HG03060 (cell line): ENCODE results near the gene ZNF618.
A peak's percentile ranks its signal among the peaks of the same experiment; 100 is the strongest.

Experiments used
- ATAC-seq: cut with Tn5 transposase; IDR thresholded peaks from one replicate; pipeline ENCODE4 v1.9.1; 2021; ENCODE audit warnings: low read depth, moderate number of reproducible peaks; ENCODE audit not compliant: unreplicated experiment

Gene ZNF618

DNA sequence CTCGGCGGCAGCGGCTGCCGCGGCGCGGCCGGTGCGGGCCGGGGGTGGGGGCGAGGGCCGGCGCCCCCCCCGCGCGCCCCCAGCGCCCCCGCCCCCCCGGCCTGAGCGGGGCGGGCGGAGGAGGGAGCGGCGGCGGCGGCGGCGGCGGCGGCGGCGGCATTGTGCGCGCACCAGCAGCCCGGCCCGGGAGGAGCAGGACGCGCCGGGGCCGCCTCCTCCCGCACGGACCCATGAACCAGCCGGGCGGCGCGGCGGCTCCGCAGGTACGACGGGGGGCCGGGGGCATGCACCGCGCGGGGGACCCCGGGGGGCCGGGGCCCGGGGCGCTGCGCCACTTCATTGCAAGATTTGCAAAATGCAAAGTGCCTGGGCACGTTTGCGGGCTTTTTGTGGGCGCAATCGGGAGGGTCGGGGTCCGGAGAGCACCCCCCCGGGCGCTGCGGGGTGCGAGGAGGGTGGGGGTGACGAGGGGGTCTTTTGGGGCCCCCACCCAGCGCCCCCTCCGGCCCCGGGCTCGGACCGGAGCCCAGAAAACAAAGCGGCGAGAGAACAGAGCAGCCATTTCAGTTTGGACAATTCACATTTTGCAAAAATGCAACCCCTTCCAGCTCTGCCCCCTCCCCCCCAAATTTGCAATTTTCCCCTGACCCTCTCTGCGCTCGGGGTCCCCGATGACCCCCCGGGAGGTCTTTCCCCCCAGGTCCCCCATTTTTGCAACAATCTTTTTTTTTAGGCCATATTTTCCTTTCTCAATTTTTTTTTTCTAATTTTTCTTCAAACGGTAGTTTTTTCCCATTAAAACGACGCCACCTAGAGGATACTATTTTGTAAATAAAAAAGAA, at the start of gene ZNF618:
ZNF618 (plus strand) TSS at position 159 of the 842 bp plus-strand sequence; CDS start at position 231, 72 bp downstream.
- ATAC-seq: no peak

GRCh38 chr9:113828221-113828620, 47.9 kb upstream of the ZNF618 start:
- no peak for ATAC-seq

GRCh38 chr9:113837334-113837733, 38.8 kb upstream of the ZNF618 start:
- ATAC-seq: no peak

- ATAC-seq: no peak
These were observed 34.0 kb upstream of the ZNF618 start for GRCh38 chr9:113842086-113842485.

DNA sequence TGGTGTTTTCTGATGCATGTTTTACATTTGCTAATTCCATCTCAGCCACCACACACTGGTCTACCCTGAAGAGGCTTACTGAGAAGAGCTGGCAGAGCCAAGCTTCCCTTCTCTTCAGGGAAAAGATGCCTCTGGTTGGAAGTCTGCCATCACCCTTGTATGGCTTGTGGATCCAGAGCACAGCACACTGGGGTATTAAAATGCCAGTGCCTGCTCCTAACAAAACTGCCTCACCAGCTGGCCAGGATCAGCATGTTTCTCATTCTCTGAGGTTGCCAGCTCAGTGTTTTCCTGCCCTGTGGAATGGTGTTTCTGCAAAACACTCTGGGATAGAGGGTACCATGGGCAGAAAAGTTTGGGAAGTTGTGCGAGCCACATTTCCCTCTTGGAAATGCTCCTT, 31.6 kb upstream of the ZNF618 start:
- no peak for ATAC-seq

- no peak for ATAC-seq
These were observed 24.8 kb upstream of the ZNF618 start for GRCh38 chr9:113851359-113851758.

DNA sequence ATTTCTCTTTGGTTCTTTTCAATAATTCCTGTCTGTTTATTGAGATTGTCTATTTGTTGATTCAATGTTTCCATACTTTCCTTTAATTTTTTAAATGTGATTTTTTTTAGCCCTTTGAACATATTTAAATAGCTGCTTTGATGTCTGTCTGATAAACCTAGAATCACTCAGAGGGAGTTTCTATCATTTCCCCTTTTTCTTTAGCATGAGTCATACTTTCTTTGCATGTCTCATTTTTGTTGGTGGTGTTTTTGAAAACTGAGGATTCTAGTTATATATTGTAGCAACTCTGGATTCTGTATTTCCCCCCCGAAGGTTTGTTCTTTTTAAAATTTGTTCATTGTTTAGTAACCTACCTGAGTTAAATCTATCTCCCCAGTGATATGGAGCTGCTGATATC, 24.2 kb upstream of the ZNF618 start:
- ATAC-seq: no peak

GRCh38 chr9:113853333-113853732, 22.8 kb upstream of the ZNF618 start:
- ATAC-seq: no peak

- no peak for ATAC-seq
These were observed 21.8 kb upstream of the ZNF618 start for GRCh38 chr9:113854310-113854709.

GRCh38 chr9:113857875-113858274, 18.2 kb upstream of the ZNF618 start:
- ATAC-seq: peak; percentile 79

GRCh38 chr9:113858282-113858681, 17.8 kb upstream of the ZNF618 start:
- peak; percentile 19 for ATAC-seq

GRCh38 chr9:113863345-113863744, 12.8 kb upstream of the ZNF618 start:
- ATAC-seq: no peak

DNA sequence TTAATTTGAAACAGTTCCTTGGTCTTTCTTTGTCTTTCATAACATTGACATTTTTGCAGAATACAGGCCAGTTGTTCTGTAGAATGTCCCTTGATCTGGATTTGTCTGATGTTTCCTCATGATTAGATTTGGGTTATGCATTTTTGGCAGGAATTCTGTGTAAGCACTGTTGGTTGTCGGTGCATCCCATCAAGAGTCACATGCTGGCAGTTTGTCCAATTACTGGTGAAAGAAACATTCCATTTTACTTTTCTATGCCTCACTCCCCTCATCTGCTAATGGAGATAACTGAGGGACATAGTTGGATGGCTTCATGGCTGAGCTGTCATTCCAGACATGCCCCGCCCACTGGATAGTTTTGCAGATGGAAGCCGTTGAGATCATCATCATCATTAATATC, 7.6 kb upstream of the ZNF618 start:
- ATAC-seq: no peak

DNA sequence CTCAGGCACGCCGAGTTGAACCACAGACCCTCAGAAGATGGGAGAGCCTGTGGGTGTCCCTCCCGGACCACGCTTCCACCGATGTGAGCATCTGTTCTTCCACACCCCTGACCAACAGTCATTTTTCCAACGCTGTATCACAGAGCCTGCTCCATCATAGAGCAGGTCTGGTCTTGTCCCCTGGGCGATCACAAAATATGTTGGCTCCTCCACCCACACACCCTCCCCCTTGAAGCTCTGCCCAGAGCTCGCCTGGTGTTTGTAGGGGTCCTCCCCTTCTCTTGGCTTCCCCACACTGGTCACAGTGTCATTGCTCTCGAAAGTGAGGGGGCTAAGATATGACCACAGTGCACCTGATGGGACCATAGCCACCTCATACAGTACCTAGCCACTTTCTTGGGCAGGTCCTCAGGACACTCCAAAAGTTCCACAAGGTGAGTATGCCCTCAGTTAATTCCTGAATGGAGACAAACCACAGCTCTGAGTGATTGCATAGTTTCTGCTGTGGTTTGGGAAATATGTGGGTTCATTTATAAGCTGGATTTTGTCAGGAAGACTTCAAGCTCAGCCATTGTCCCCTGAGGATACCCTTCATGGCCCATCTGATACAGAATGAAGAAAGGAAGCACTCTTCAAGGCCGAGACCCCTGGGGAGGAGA, 3.5 kb upstream of the ZNF618 start:
- no peak for ATAC-seq

GRCh38 chr9:113873446-113873845, 2.7 kb upstream of the ZNF618 start:
- ATAC-seq: no peak

DNA sequence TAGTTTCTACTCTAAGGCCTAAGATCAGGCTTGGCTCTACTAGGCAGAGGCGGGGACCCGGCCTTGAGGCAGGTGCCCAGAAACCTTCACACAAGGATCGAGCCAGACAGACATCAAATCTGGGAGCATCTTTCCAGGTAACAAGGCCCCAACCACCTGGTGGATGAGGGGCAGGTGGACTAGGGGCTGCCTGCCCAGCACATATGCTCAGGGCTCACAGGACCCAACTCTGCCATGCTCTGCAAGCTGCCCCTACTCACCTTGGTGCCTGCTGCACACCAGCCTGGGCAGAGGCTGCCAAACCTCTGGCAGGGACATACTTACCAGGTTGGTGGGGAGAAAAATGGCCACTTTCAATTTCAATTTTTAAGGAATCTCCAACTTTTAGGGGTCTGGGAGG, 2.2 kb upstream of the ZNF618 start:
- no peak for ATAC-seq

- ATAC-seq: no peak
These were observed 504 bp upstream of the ZNF618 start for GRCh38 chr9:113875459-113876150.

GRCh38 chr9:113876993-113877368, 872 bp downstream of the ZNF618 start:
- no peak for ATAC-seq

GRCh38 chr9:113879318-113879717, 3.2 kb downstream of the ZNF618 start:
- ATAC-seq: no peak

GRCh38 chr9:113879911-113880310, 3.8 kb downstream of the ZNF618 start:
- no peak for ATAC-seq

DNA sequence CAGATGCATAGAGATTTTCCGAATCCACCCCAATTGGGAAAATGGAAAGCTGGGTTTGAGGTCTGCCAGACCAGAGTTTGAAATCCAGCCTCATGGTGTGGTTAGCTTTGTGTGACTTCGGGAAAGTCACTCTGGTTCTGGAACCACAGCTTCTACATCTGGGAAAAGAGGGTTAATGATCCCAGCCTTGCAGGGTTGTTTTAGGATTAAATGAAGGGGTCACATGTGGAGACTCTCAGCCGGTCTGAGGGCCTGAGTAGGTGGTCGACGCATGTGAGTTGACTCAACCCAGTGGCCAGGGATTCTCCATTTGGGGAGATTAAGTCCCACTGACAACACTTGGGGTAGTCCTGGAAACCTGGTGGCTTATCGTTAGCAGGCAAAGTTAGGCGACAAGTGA, 6.1 kb downstream of the ZNF618 start:
- no peak for ATAC-seq
